ENCODE results near the gene OXSR1. TPM values are rescaled to one million over a fixed set of nuclear protein-coding genes. Genes with fewer than 3 reads are reported as not detected.

The OXSR1 gene
- total RNA-seq, 2 donors from 2014 or later: 16.1 to 23.7 TPM

- WGBS, 2 donors: 68 to 74% methylated on average over 7 of the region's 7 CpGs
- Histone ChIP-seq H3K4me3 (no peak overlapping the region), H3K4me1 (peaks cover 4% of the 10 kb centered on the region), H3K36me3 (replicated peaks in 1 of 2; ENCODE audit: insufficient read depth in 1 of 2, low read depth in 2 of 2) (peaks cover 16 to 56% of the 10 kb centered on the region in 2 donors), H3K27me3 (no peaks in the 10 kb centered on the region), H3K9me3 (no peaks in the 10 kb centered on the region), H3K27ac (no peak overlapping the region)
- ATAC-seq: no peak
- no peak for TF ChIP-seq POLR2A (IDR thresholded peaks at IDR 0.05)
- TF ChIP-seq, protein P1, sequence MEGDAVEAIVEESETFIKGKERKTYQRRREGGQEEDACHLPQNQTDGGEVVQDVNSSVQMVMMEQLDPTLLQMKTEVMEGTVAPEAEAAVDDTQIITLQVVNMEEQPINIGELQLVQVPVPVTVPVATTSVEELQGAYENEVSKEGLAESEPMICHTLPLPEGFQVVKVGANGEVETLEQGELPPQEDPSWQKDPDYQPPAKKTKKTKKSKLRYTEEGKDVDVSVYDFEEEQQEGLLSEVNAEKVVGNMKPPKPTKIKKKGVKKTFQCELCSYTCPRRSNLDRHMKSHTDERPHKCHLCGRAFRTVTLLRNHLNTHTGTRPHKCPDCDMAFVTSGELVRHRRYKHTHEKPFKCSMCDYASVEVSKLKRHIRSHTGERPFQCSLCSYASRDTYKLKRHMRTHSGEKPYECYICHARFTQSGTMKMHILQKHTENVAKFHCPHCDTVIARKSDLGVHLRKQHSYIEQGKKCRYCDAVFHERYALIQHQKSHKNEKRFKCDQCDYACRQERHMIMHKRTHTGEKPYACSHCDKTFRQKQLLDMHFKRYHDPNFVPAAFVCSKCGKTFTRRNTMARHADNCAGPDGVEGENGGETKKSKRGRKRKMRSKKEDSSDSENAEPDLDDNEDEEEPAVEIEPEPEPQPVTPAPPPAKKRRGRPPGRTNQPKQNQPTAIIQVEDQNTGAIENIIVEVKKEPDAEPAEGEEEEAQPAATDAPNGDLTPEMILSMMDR (IDR thresholded peaks at IDR 0.05): no peak
- intact Hi-C loops (cut with DNase I): no loop called here
- DNase-seq: peak in 1 of 4 donors; percentile 2
Observed at GRCh38 chr3:38124324-38125122, 40.8 kb upstream of the OXSR1 start.

DNA sequence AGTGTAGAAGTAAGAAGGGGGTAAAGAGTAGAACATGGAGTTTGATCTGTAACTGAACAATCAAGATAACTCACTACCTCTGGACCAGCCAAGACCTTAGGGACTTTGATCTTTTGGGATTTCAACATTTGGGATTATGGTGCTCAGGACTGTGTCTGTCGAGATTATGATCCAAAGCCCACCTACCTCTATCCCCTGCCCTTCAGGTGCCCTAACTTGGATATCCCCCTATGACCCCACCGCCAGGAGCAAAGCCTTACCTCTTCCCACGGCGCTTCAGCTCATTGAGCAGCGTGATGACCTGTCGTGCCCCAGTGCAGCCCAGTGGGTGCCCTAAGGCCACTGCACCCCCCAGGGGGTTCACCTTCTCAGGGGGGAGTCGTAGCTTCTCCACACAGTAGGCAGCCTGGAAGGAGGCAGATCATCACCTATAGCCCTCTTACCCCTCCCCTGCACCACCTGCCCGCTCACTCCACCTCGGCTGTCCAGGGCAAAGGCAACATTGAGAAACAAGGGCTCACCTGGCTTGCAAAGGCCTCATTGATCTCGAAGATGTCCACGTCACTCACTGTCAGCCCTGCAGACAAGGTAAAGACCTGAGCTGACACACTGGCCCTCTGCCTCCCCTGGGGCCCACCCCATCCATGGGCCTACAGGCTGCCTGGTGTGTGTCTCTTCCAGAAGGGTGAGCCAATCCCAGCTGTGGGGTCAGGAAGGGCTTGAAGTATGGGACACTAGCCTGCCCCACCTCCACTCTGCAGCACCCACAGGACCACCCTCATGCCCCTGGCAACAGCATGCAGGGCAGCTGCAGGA, 39.8 kb upstream of the OXSR1 start:
- ATAC-seq (no peak), DNase-seq (peak in 1 of 4 donors; percentile 3)
- H3K4me1 ChIP-seq: peaks cover 8% of the 10 kb centered on the region
- peaks cover 21 to 58% of the 10 kb centered on the region in 2 donors for H3K36me3 ChIP-seq (replicated peaks in 1 of 2; ENCODE audit: insufficient read depth in 1 of 2, low read depth in 2 of 2)
- WGBS, 2 donors: 87 to 90% methylated on average over 9 to 10 of the region's 11 CpGs
- no peaks in the 10 kb centered on the region for H3K27me3 ChIP-seq
- TF ChIP-seq, protein P1 (IDR thresholded peaks at IDR 0.05): no peak
- no peak for TF ChIP-seq POLR2A (IDR thresholded peaks at IDR 0.05)
- H3K27ac ChIP-seq: no peak overlapping the region
- intact Hi-C loops (cut with DNase I): no loop called here
- H3K9me3 ChIP-seq: no peaks in the 10 kb centered on the region
- H3K4me3 ChIP-seq: no peak overlapping the region

DNA sequence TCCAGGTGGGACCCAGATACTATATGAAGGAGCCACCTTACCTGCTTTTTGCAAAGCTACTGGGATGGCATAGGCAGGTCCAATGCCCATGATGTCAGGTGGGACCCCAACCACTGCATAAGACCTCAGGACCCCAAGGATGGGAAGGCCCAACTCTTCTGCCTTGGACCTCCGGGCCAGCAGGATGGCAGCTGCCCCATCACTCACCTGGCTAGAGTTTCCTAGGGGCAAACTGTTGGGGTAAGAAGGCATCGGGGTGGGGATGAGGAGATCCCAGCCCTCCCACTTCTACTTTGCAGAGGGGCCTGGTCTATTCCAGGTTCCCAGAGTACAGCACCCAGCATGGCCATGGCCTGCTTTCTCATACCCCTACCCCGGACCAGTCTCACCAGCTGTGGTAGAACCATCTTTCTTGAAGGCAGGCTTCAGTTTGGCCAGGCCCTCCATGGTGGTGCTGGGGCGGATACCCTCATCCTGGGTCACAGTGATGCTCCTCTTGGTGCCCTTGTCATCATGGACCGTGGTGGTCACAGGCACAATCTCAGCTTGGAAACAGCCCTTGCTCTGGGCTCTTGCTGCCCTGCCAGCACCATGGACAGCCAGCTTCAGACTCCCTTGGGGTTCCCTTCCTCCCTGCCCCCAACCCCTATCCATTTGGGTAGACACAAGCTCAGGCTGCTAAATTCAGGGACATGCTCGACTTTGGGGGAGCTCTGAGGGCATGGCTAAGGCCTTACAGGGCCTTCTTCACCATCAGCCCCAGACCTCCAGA, 39.0 kb upstream of the OXSR1 start:
- H3K4me1 ChIP-seq: peaks cover 16% of the 10 kb centered on the region

DNA sequence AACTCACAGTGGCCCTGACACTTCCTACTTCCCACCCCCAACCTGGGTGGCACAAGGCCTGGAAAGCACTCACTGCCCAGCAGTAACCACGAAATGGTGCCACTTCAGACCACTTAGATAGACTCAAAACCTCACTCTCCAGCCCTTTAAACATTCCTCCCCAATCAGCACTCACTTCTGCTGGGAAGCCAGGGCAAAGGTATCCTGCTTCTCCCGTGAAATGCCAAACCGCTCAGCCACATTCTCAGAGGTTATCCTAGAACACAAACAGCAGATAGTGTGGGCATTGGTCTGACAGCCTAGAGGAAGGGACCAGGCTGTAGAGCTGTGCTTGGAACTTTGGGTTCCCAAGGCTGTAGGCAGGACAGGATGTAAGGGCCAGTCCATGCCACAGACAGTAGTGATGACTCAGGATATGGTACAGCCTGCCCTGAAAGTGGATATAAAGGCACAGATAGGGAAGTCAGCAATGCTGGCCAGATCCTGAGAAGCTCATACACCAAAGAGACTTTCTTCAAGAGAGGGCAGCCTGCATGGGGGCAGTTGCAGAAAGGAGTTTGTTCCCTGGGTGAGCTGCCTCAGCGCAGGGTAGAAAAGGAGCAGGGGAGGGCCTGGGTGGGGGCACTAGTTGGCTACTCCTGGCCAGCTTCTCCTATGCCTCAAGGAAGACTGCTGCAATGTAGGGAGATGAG, 37.6 kb upstream of the OXSR1 start:
- Histone ChIP-seq H3K36me3 (replicated peaks in 1 of 2; ENCODE audit: insufficient read depth in 1 of 2, low read depth in 2 of 2) (peaks cover 19 to 50% of the 10 kb centered on the region in 2 donors), H3K27me3 (no peaks in the 10 kb centered on the region), H3K4me3 (no peak overlapping the region), H3K4me1 (peaks cover 30% of the 10 kb centered on the region), H3K9me3 (no peaks in the 10 kb centered on the region), H3K27ac (no peak overlapping the region)
- intact Hi-C loops (cut with DNase I): no loop called here
- DNase-seq: peak in 1 of 4 donors; percentile 8
- TF ChIP-seq POLR2A (IDR thresholded peaks at IDR 0.05): no peak
- TF ChIP-seq, protein P1 (IDR thresholded peaks at IDR 0.05): no peak
- WGBS, 2 donors: 89 to 93% methylated on average over 4 of the region's 4 CpGs
- ATAC-seq: no peak

More for the DNA sequence above, 39.0 kb upstream of the OXSR1 start:
- intact Hi-C loops (cut with DNase I): no loop called here
- 90 to 100% methylated on average over 2 to 6 of the region's 6 CpGs for WGBS, 2 donors
- TF ChIP-seq, protein P1 (IDR thresholded peaks at IDR 0.05): no peak
- no peak for TF ChIP-seq POLR2A (IDR thresholded peaks at IDR 0.05)
- peaks cover 24 to 58% of the 10 kb centered on the region in 2 donors for H3K36me3 ChIP-seq (replicated peaks in 1 of 2; ENCODE audit: insufficient read depth in 1 of 2, low read depth in 2 of 2)
- H3K4me3 ChIP-seq: no peak overlapping the region
- DNase-seq (peak in 1 of 4 donors; percentile 1), ATAC-seq (no peak)
- H3K27ac ChIP-seq: no peak overlapping the region
- H3K27me3 ChIP-seq: no peaks in the 10 kb centered on the region
- no peaks in the 10 kb centered on the region for H3K9me3 ChIP-seq

Data from body of pancreas (tissue), 4 donors.